ENCODE measurements around the gene CEP290.

Gene CEP290

DNA sequence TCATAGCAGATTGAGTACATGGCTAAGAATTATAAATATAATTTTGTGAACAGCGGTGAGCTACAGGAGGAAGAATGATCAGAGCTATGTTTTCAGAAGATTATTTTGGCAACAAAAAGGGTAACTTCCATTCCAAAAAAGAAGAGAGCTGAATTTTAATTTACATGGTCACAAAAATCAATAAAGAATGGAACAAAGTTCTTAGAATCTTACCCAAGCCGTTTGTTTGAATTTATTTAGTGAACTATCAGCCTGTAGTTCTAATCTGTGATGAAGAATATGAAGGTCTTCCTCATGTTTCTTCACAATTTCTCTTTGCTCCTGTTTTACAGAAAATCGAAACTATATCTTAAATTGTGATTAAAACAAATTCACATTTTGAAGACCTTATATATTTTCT is 58.3 kb downstream of the CEP290 start:
- H3K4me2 ChIP-seq (ENCODE audit: low read length): no peak overlapping the region
- H3K4me3 ChIP-seq (ENCODE audit: low read depth, low read length): no peak overlapping the region
- H3K27me3 ChIP-seq (ENCODE audit: control insufficient read depth, insufficient read depth, low read length): no peaks in the 10 kb centered on the region
- TF ChIP-seq, protein P1, sequence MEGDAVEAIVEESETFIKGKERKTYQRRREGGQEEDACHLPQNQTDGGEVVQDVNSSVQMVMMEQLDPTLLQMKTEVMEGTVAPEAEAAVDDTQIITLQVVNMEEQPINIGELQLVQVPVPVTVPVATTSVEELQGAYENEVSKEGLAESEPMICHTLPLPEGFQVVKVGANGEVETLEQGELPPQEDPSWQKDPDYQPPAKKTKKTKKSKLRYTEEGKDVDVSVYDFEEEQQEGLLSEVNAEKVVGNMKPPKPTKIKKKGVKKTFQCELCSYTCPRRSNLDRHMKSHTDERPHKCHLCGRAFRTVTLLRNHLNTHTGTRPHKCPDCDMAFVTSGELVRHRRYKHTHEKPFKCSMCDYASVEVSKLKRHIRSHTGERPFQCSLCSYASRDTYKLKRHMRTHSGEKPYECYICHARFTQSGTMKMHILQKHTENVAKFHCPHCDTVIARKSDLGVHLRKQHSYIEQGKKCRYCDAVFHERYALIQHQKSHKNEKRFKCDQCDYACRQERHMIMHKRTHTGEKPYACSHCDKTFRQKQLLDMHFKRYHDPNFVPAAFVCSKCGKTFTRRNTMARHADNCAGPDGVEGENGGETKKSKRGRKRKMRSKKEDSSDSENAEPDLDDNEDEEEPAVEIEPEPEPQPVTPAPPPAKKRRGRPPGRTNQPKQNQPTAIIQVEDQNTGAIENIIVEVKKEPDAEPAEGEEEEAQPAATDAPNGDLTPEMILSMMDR (IDR thresholded peaks at IDR 0.05): no peak
- no peak overlapping the region for H2AFZ ChIP-seq
- no peaks in the 10 kb centered on the region for H3K36me3 ChIP-seq (ENCODE audit: control insufficient read depth, insufficient read depth, low read length)
- no peaks in the 10 kb centered on the region for H3K4me1 ChIP-seq
- H3K79me2 ChIP-seq: no peaks in the 10 kb centered on the region
- no peak overlapping the region for H3K27ac ChIP-seq
- H3K9me3 ChIP-seq (ENCODE audit: control insufficient read depth, low read length): no peaks in the 10 kb centered on the region
- H3K9ac ChIP-seq: no peak overlapping the region

DNA sequence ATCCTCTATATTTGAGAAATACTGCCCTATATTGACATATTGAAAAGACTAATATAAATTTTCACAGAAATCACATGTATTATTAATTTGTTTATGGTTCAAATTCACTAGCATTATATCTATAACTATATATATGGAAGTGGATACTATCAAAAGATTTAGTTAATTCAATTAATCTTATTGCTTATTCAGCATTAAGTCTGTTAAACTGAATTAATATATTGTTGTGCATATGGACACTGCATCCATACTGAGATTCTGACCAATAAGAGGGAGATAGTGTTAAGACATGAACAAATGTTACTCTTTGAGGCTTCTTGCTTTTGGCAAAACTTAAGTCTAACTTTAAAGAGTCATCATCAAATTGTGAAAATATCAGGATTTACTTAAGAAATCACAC is 60.6 kb downstream of the CEP290 start:
- Histone ChIP-seq H3K27ac (no peak overlapping the region), H3K9me3 (ENCODE audit: control insufficient read depth, low read length) (no peaks in the 10 kb centered on the region), H3K36me3 (ENCODE audit: control insufficient read depth, insufficient read depth, low read length) (no peaks in the 10 kb centered on the region), H3K79me2 (no peaks in the 10 kb centered on the region), H3K9ac (no peak overlapping the region), H3K4me3 (ENCODE audit: low read depth, low read length) (no peak overlapping the region), H3K4me1 (no peaks in the 10 kb centered on the region), H3K4me2 (ENCODE audit: low read length) (no peak overlapping the region), H2AFZ (no peak overlapping the region), H3K27me3 (ENCODE audit: control insufficient read depth, insufficient read depth, low read length) (no peaks in the 10 kb centered on the region)
- TF ChIP-seq, protein P1 (IDR thresholded peaks at IDR 0.05): no peak

DNA sequence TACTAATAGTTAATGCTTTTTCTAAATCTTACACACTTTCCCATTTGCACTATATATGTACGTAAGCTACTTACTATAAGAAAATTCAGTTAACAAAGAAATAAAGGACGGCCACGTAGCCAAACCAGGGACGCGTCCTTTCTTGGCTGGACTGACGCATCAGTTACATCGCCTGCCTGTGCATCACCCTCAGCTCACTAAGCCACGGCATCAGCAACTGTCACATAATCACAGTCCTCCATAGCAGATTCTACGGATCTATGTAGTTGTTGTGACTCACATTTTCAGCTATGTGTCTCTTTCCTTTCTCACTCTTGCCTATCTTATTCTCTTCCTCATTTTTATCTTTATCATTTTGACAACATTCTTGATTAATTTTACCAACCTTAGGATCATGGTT is 74.6 kb downstream of the CEP290 start:
- Histone ChIP-seq H3K4me2 (ENCODE audit: low read length) (no peak overlapping the region), H3K27me3 (ENCODE audit: control insufficient read depth, insufficient read depth, low read length) (no peaks in the 10 kb centered on the region), H3K79me2 (no peaks in the 10 kb centered on the region), H3K4me1 (no peaks in the 10 kb centered on the region), H3K9ac (no peak overlapping the region), H3K9me3 (ENCODE audit: control insufficient read depth, low read length) (no peaks in the 10 kb centered on the region), H3K4me3 (ENCODE audit: low read depth, low read length) (no peak overlapping the region), H3K27ac (no peak overlapping the region), H3K36me3 (ENCODE audit: control insufficient read depth, insufficient read depth, low read length) (no peaks in the 10 kb centered on the region), H2AFZ (no peak overlapping the region)
- TF ChIP-seq, protein P1 (IDR thresholded peaks at IDR 0.05): no peak

DNA sequence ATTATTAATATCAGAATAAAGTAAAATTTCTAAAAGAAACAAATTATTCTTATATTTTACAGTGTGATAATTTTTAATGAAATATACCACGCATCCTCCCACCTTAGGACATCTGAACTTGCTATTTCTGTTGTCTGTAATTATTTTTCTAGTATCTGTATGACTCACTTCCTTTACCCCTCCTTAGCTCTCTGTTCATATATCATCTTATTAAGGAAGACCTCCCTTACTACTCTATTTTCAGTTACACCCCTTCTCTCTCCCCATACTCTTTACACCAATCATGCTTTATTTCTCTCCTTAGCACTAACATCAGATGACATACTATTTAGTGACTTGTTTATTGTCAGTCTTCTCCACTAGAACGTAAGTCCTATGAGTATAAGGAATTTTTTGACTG is 78.5 kb downstream of the CEP290 start:
- TF ChIP-seq, protein P1 (IDR thresholded peaks at IDR 0.05): no peak
- H3K4me2 ChIP-seq (ENCODE audit: low read length): no peak overlapping the region
- no peaks in the 10 kb centered on the region for H3K27me3 ChIP-seq (ENCODE audit: control insufficient read depth, insufficient read depth, low read length)
- no peak overlapping the region for H3K9ac ChIP-seq
- no peak overlapping the region for H3K27ac ChIP-seq
- no peaks in the 10 kb centered on the region for H3K79me2 ChIP-seq
- H3K4me3 ChIP-seq (ENCODE audit: low read depth, low read length): no peak overlapping the region
- H3K9me3 ChIP-seq (ENCODE audit: control insufficient read depth, low read length): no peaks in the 10 kb centered on the region
- H2AFZ ChIP-seq: no peak overlapping the region
- H3K4me1 ChIP-seq: no peaks in the 10 kb centered on the region
- H3K36me3 ChIP-seq (ENCODE audit: control insufficient read depth, insufficient read depth, low read length): no peaks in the 10 kb centered on the region

DNA sequence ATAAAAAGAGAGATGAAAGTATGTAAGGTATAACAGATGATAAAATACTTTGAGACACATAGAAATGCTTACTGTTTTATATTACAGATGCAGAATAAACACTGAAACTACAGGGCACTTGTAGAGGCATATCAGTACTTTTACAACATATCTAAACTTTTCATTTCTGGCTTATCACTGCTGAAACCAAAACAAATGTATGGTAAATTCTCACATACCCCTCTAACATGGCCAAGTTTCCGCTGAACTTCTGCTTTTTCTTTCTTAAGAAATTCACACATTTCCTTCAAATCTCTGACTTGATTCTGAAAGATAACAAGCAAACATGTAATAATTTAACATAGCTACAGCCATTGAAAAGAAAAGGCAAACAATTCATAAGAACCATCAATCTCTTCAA is 79.4 kb downstream of the CEP290 start:
- H3K9ac ChIP-seq: no peak overlapping the region
- H3K36me3 ChIP-seq (ENCODE audit: control insufficient read depth, insufficient read depth, low read length): no peaks in the 10 kb centered on the region
- no peaks in the 10 kb centered on the region for H3K4me1 ChIP-seq
- TF ChIP-seq, protein P1 (IDR thresholded peaks at IDR 0.05): no peak
- H3K4me2 ChIP-seq (ENCODE audit: low read length): no peak overlapping the region
- no peaks in the 10 kb centered on the region for H3K9me3 ChIP-seq (ENCODE audit: control insufficient read depth, low read length)
- H3K4me3 ChIP-seq (ENCODE audit: low read depth, low read length): no peak overlapping the region
- H3K79me2 ChIP-seq: no peaks in the 10 kb centered on the region
- H2AFZ ChIP-seq: no peak overlapping the region
- no peak overlapping the region for H3K27ac ChIP-seq
- no peaks in the 10 kb centered on the region for H3K27me3 ChIP-seq (ENCODE audit: control insufficient read depth, insufficient read depth, low read length)

Measured in parathyroid adenoma (tissue), 2 donors.